ENCODE data around the gene RUNDC3A.

The RUNDC3A gene

DNA sequence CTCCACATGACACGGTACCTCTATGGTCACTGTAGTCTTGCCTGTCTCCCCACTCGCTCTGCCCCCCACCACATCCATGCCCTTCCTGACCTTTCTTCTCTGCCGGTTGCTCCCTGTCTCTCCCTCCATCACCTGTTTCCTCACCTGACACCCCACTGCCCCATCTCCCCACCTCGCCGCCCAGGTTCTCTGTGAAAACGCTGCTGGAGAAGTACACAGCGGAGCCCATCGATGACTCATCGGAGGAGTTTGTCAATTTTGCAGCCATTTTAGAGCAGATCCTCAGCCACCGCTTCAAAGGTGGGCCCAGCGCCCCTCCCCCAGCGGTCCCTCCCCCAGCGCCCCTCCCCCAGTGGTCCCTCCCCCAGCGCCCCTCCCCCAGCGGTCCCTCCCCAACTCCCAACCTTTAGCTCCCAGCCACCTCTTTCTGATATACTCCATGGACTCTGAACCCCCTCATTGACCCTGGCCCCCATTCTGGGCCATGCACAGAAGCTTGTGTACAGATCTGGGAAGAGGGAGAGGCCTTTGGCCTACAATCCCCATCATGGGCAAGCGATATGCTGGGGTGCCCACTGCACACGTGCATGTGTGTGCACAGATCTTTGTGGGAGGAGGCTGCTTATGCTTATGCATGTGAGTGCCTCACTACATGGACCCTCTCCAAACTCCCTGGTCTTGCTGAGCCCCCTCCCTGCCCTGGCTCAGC is 4.1 kb downstream of the RUNDC3A start:
- no peak for DNase-seq (ENCODE audit: low read depth)
- no peak overlapping the region for H3K4me3 ChIP-seq (ENCODE audit: low read depth, low read length)
- TF ChIP-seq POLR2A (IDR thresholded peaks at IDR 0.05; ENCODE audit: extremely low read depth, insufficient read length), result no peak
- TF ChIP-seq, protein P1, sequence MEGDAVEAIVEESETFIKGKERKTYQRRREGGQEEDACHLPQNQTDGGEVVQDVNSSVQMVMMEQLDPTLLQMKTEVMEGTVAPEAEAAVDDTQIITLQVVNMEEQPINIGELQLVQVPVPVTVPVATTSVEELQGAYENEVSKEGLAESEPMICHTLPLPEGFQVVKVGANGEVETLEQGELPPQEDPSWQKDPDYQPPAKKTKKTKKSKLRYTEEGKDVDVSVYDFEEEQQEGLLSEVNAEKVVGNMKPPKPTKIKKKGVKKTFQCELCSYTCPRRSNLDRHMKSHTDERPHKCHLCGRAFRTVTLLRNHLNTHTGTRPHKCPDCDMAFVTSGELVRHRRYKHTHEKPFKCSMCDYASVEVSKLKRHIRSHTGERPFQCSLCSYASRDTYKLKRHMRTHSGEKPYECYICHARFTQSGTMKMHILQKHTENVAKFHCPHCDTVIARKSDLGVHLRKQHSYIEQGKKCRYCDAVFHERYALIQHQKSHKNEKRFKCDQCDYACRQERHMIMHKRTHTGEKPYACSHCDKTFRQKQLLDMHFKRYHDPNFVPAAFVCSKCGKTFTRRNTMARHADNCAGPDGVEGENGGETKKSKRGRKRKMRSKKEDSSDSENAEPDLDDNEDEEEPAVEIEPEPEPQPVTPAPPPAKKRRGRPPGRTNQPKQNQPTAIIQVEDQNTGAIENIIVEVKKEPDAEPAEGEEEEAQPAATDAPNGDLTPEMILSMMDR (IDR thresholded peaks at IDR 0.05; ENCODE audit: low read depth, low read length), result no peak
- TF ChIP-seq MYC (IDR thresholded peaks at IDR 0.05; ENCODE audit: low read depth, low read length), result no peak
- TF ChIP-seq, protein P2, sequence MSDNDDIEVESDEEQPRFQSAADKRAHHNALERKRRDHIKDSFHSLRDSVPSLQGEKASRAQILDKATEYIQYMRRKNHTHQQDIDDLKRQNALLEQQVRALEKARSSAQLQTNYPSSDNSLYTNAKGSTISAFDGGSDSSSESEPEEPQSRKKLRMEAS (IDR thresholded peaks at IDR 0.05; ENCODE audit: low read depth, low read length), result no peak

DNA sequence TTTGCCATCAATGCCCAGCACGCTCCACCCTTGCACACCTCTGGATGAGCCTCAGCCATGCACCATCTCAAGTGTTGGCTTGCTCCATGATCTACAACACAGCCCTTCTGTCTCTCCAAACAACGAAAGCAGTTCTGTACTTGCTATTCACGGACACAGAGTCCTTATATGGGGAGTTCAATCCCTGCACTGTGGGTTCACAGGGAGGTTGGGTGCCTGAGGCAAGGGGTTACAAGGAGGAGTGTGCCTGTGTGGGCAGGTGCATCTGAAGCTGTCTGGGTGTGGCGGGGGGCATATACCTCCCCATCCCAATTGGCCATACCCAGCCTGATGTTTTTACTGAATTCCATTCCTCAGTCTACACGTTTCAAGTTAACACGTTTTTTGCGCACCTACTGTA is 5.6 kb downstream of the RUNDC3A start:
- TF ChIP-seq, protein P2 (IDR thresholded peaks at IDR 0.05; ENCODE audit: low read depth, low read length), result no peak
- TF ChIP-seq, protein P1 (IDR thresholded peaks at IDR 0.05; ENCODE audit: low read depth, low read length), result no peak
- TF ChIP-seq MYC (IDR thresholded peaks at IDR 0.05; ENCODE audit: low read depth, low read length), result no peak
- no peak for TF ChIP-seq POLR2A (IDR thresholded peaks at IDR 0.05; ENCODE audit: extremely low read depth, insufficient read length)
- no peak for DNase-seq (ENCODE audit: low read depth)
- no peak overlapping the region for H3K4me3 ChIP-seq (ENCODE audit: low read depth, low read length)

DNA sequence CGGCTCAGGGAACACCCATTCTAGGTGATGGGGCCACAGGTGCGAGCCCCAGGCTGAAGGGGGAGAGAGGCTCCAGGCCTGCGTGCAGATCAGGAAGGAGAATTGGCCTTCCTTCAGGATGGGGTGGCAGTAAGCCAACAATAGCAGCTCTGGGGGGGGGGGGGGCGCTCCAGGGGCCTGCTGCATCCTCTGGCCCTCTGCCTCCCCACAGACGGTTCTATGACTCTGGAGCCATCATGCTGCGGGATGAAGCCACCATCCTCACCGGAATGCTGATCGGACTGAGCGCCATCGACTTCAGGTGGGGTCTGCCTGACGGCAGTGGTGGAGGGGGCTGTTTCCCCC is 6.1 kb downstream of the RUNDC3A start:
- TF ChIP-seq, protein P2 (IDR thresholded peaks at IDR 0.05; ENCODE audit: low read depth, low read length), result no peak
- no peak for TF ChIP-seq POLR2A (IDR thresholded peaks at IDR 0.05; ENCODE audit: extremely low read depth, insufficient read length)
- no peak for TF ChIP-seq MYC (IDR thresholded peaks at IDR 0.05; ENCODE audit: low read depth, low read length)
- TF ChIP-seq, protein P1 (IDR thresholded peaks at IDR 0.05; ENCODE audit: low read depth, low read length), result no peak
- DNase-seq (ENCODE audit: low read depth), result no peak
- no peak overlapping the region for H3K4me3 ChIP-seq (ENCODE audit: low read depth, low read length)

DNA sequence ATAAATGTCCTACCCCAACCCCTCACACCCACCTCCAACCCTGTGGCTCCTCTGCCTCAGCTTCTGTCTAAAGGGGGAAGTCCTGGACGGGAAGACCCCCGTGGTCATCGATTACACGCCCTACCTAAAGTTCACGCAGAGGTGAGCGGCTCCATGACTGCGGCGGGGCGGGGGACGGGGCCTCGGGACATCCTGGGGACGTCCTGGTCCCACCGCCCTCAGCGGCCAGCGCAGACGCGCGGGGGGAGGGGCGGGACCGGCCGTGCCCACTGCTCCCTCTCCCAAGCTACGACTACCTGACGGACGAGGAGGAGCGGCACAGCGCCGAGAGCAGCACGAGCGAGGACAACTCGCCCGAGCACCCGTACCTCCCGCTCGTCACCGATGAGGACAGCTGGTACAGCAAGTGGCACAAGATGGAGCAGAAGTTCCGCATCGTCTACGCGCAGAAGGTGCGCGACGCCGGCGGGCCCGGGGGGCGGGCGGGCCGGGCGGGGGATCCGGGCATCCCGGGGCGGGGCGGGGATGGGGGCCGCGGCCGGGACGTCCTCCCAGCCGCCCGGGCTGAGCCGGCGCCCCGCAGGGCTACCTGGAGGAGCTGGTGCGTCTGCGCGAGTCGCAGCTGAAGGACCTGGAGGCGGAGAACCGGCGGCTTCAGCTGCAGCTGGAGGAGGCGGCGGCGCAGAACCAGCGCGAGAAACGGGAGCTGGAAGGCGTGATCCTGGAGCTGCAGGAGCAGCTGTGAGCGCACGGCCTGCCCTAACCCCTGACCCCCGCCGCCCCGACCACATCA is 6.7 kb downstream of the RUNDC3A start:
- H3K4me3 ChIP-seq (ENCODE audit: low read depth, low read length), result no peak overlapping the region
- TF ChIP-seq, protein P2 (IDR thresholded peaks at IDR 0.05; ENCODE audit: low read depth, low read length), result no peak
- TF ChIP-seq, protein P1 (IDR thresholded peaks at IDR 0.05; ENCODE audit: low read depth, low read length), result no peak
- no peak for TF ChIP-seq POLR2A (IDR thresholded peaks at IDR 0.05; ENCODE audit: extremely low read depth, insufficient read length)
- no peak for TF ChIP-seq MYC (IDR thresholded peaks at IDR 0.05; ENCODE audit: low read depth, low read length)
- DNase-seq (ENCODE audit: low read depth), result no peak

DNA sequence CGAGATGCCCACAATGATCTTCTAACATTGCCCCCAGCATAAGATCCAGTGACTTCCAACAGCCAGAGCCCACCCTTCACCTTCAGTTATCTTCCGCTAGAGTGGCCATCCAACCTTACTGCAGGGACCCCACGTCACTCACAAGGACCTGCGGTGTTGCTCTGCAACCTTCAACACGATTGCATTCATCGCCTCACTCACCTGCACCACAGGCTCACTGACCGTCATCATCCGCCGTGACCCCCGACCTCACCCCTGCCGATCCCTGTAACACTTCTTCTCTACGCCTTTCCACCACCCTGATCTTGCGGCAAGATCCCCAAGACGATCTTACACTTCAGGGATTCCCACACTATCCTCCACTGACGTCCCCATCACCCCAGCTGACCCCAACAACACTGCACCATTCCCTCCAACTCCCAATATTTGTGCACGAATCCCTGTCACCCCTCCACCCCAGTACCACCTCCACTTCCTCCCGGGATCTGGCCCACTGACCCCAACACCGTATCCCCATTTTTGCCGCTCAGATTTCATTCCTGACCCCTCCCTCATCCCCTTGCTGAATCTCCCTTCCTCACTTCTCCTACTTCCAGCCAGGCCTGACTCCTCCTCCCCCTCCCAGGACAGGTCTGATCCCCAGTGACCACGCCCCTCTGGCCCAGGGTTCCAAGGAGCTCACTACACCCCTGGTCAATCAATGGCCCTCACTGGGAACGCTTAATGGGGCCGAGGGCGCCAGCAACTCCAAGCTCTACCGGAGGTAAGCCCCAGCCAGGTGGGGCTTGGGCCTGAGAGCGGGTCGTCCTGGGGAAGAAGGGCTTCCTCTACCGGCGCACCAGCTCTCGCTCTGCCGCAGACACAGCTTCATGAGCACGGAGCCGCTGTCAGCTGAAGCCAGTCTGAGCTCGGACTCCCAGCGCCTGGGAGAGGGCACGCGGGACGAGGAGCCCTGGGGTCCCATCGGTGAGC is 7.6 kb downstream of the RUNDC3A start:
- TF ChIP-seq, protein P1 (IDR thresholded peaks at IDR 0.05; ENCODE audit: low read depth, low read length), result no peak
- TF ChIP-seq, protein P2 (IDR thresholded peaks at IDR 0.05; ENCODE audit: low read depth, low read length), result no peak
- TF ChIP-seq MYC (IDR thresholded peaks at IDR 0.05; ENCODE audit: low read depth, low read length), result no peak
- TF ChIP-seq POLR2A (IDR thresholded peaks at IDR 0.05; ENCODE audit: extremely low read depth, insufficient read length), result no peak
- DNase-seq (ENCODE audit: low read depth), result no peak
- no peak overlapping the region for H3K4me3 ChIP-seq (ENCODE audit: low read depth, low read length)
